ENCODE measurements around the gene ALDH3B1. TPM values are rescaled to one million over a fixed set of nuclear protein-coding genes. Genes with fewer than 3 reads are reported as not detected.
A peak's percentile ranks its signal among the peaks of the same experiment; 100 is the strongest.
"Not testable (repeated sequence)": the region's sequence is repeated elsewhere in the genome, so short reads cannot be mapped to it uniquely, and the experiment has no call there.

Gene ALDH3B1
- polyA plus RNA-seq (not detected in 2 replicates), polyA minus RNA-seq (not detected in 2 replicates)

DNA sequence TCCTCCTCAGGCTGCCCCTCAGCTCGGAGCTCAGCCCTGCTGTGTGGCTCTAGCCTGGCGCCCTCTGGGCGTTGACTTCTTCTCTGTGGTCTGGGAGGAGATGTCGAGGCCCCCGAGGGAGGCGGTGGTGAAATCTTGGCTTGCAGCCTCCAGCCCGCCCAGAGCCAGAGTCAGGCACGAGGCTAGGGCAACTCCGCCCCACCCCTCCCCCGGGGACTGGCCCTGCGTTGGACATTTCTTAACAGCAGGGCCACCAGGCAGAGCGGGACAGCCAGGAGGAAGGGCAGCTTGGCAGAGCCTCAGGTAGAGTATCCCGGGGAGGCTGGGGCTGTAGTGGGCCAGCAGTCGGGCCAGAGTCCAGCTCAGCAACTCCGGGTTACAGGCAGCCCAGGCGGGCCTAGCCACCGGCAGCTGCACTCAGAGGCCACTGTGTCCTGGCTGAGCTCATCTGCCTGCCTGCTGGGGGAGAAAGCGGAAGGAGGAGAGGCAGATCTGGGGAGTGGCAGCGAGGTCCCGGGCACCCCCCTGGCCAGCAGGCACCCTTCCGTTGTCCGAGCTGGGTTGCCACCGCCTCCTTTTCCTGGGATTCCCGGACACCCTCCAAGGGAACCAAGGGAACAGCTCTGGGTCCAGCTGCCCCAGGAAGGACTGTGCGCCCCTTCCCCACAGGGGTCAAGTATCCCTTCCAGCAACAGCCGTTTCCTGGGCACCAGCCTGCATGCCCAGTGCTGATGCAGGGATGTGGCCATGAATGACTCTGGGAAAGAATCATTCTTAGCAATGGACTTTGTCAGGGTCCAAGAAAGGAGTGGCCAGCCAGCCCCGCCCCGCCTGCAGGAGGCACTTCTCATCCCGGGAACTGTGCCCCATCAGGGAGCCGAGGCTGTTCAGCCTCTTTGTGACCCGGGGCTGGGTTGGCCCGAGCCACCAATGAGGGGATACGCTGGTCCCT is at the start of gene ALDH3B1:
TSS of gene ALDH3B1 (plus strand) at position 238 of the 952 bp plus-strand sequence. CDS start 4,971 bp downstream, outside the sequence.
- H3K9me3 ChIP-seq (ENCODE audit: low read length) = no peaks in the 10 kb centered on the region
- H2AFZ ChIP-seq (ENCODE audit: low read depth, low read length) = peak within 1 kb of the TSS; percentile 45
- no peaks in the 10 kb centered on the region for H4K20me1 ChIP-seq (ENCODE audit: insufficient read depth)
- TF ChIP-seq EZH2 (IDR thresholded peaks at IDR 0.05; ENCODE audit: borderline replicate concordance, insufficient read depth, low read length, poor library complexity, severe bottlenecking) (no peak), TAF1 (IDR thresholded peaks at IDR 0.05; ENCODE audit: low read depth) (no peak), EP300 (conservative IDR thresholded peaks at IDR 0.05; ENCODE audit: poor library complexity, severe bottlenecking) (no peak), MXI1 (conservative IDR thresholded peaks at IDR 0.05; ENCODE audit: poor library complexity, severe bottlenecking) (no peak), CTCF (IDR thresholded peaks at IDR 0.05; ENCODE audit: poor library complexity, severe bottlenecking) (no peak), POLR2AphosphoS5 (IDR thresholded peaks at IDR 0.05) (no peak), SMC3 (conservative IDR thresholded peaks at IDR 0.05; ENCODE audit: poor library complexity) (no peak), RAD21 (conservative IDR thresholded peaks at IDR 0.05) (no peak)
- TF ChIP-seq, protein P1, sequence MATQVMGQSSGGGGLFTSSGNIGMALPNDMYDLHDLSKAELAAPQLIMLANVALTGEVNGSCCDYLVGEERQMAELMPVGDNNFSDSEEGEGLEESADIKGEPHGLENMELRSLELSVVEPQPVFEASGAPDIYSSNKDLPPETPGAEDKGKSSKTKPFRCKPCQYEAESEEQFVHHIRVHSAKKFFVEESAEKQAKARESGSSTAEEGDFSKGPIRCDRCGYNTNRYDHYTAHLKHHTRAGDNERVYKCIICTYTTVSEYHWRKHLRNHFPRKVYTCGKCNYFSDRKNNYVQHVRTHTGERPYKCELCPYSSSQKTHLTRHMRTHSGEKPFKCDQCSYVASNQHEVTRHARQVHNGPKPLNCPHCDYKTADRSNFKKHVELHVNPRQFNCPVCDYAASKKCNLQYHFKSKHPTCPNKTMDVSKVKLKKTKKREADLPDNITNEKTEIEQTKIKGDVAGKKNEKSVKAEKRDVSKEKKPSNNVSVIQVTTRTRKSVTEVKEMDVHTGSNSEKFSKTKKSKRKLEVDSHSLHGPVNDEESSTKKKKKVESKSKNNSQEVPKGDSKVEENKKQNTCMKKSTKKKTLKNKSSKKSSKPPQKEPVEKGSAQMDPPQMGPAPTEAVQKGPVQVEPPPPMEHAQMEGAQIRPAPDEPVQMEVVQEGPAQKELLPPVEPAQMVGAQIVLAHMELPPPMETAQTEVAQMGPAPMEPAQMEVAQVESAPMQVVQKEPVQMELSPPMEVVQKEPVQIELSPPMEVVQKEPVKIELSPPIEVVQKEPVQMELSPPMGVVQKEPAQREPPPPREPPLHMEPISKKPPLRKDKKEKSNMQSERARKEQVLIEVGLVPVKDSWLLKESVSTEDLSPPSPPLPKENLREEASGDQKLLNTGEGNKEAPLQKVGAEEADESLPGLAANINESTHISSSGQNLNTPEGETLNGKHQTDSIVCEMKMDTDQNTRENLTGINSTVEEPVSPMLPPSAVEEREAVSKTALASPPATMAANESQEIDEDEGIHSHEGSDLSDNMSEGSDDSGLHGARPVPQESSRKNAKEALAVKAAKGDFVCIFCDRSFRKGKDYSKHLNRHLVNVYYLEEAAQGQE (IDR thresholded peaks at IDR 0.05; ENCODE audit: borderline replicate concordance) = no peak
- H3K9ac ChIP-seq (ENCODE audit: low read length) = peak within 1 kb of the TSS; percentile 20
- no peak within 1 kb of the TSS for H3K4me2 ChIP-seq (ENCODE audit: low read length)
- no peak within 1 kb of the TSS for H3K4me3 ChIP-seq (ENCODE audit: low read length)
- no peaks in the 10 kb centered on the region for H3F3A ChIP-seq (ENCODE audit: insufficient read depth, low read length, poor library complexity, severe bottlenecking)
- H3K27me3 ChIP-seq (ENCODE audit: insufficient read depth, low read depth, low read length) = peaks cover under 1% of the 10 kb centered on the region
- H3K9me2 ChIP-seq (ENCODE audit: insufficient read depth, low read length) = no peaks in the 10 kb centered on the region
- H3K79me2 ChIP-seq (replicated peaks; ENCODE audit: insufficient read depth, low read length) = no peaks in the 10 kb centered on the region
- no peaks in the 10 kb centered on the region for H3K36me3 ChIP-seq (ENCODE audit: insufficient read depth, low read length)
- H3K27ac ChIP-seq (ENCODE audit: low read length) = no peak within 1 kb of the TSS

DNA sequence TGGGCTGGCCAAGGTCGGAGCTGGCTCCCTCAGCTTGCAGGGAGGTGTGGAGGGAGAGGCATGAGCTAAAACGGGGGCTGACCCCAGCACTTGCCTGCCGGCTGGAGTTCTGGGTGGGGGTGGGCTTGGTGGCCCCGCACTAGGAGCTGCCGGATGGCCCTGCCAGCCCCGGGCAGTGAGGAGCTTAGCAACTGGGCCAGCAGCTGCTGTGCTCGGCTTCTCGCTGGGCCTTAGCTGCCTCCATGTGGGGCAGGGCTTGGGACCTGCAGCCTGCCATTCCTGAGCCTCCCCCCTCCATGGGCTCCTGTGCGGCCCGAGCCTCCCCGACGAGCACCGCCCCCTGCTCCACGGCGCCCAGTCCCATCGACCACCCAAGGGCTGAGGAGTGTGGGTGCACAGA is 46.9 kb upstream of the ALDH3B1 start:
- not testable (repeated sequence) for H3K9ac ChIP-seq (ENCODE audit: low read length); H3K27ac ChIP-seq (ENCODE audit: low read length); H3K27me3 ChIP-seq (ENCODE audit: insufficient read depth, low read depth, low read length); H3K36me3 ChIP-seq (ENCODE audit: insufficient read depth, low read length); H2AFZ ChIP-seq (ENCODE audit: low read depth, low read length); H3F3A ChIP-seq (ENCODE audit: insufficient read depth, low read length, poor library complexity, severe bottlenecking); H3K9me2 ChIP-seq (ENCODE audit: insufficient read depth, low read length); H3K9me3 ChIP-seq (ENCODE audit: low read length); H3K79me2 ChIP-seq (replicated peaks; ENCODE audit: insufficient read depth, low read length); H3K4me2 ChIP-seq (ENCODE audit: low read length); H4K20me1 ChIP-seq (ENCODE audit: insufficient read depth); H3K4me3 ChIP-seq (ENCODE audit: low read length)

DNA sequence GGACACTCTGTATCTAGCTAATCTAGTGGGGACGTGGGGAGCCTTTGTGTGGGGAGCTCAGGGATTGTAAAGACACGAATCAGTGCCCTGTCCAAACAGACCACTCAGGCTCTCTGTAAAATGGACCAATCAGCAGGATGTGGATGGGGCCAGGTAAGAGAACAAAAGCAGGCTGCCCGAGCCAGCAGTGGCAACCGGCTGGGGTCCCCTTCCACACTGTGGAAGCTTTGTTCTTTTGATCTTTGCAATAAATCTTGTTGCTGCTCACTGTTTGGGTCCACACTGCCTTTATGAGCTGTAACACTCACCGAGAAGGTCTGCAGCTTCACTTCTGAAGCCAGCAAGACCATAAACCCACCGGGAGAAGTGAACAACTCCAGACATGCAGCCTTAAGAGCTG is 46.2 kb upstream of the ALDH3B1 start:
- not testable (repeated sequence) for H3K36me3 ChIP-seq (ENCODE audit: insufficient read depth, low read length); H3K4me3 ChIP-seq (ENCODE audit: low read length); H2AFZ ChIP-seq (ENCODE audit: low read depth, low read length); H3K27ac ChIP-seq (ENCODE audit: low read length); H3K27me3 ChIP-seq (ENCODE audit: insufficient read depth, low read depth, low read length); H3K9me2 ChIP-seq (ENCODE audit: insufficient read depth, low read length); H4K20me1 ChIP-seq (ENCODE audit: insufficient read depth); H3K4me2 ChIP-seq (ENCODE audit: low read length); H3F3A ChIP-seq (ENCODE audit: insufficient read depth, low read length, poor library complexity, severe bottlenecking); H3K79me2 ChIP-seq (replicated peaks; ENCODE audit: insufficient read depth, low read length); H3K9me3 ChIP-seq (ENCODE audit: low read length); H3K9ac ChIP-seq (ENCODE audit: low read length)

GRCh38 chr11:67964746-67965145 is 45.4 kb upstream of the ALDH3B1 start:
- H3K9me2 ChIP-seq (ENCODE audit: insufficient read depth, low read length); H4K20me1 ChIP-seq (ENCODE audit: insufficient read depth); H3K79me2 ChIP-seq (replicated peaks; ENCODE audit: insufficient read depth, low read length); H3K27me3 ChIP-seq (ENCODE audit: insufficient read depth, low read depth, low read length); H3K9me3 ChIP-seq (ENCODE audit: low read length); H3K9ac ChIP-seq (ENCODE audit: low read length); H2AFZ ChIP-seq (ENCODE audit: low read depth, low read length); H3K4me2 ChIP-seq (ENCODE audit: low read length); H3K36me3 ChIP-seq (ENCODE audit: insufficient read depth, low read length); H3F3A ChIP-seq (ENCODE audit: insufficient read depth, low read length, poor library complexity, severe bottlenecking); H3K27ac ChIP-seq (ENCODE audit: low read length); H3K4me3 ChIP-seq (ENCODE audit: low read length): not testable (repeated sequence)

GRCh38 chr11:67965830-67966348 is 44.2 kb upstream of the ALDH3B1 start:
- not testable (repeated sequence) for H3K9me3 ChIP-seq (ENCODE audit: low read length); H3K27ac ChIP-seq (ENCODE audit: low read length); H3K9ac ChIP-seq (ENCODE audit: low read length); H3K4me2 ChIP-seq (ENCODE audit: low read length); H3F3A ChIP-seq (ENCODE audit: insufficient read depth, low read length, poor library complexity, severe bottlenecking); H3K9me2 ChIP-seq (ENCODE audit: insufficient read depth, low read length); H3K4me3 ChIP-seq (ENCODE audit: low read length); H3K79me2 ChIP-seq (replicated peaks; ENCODE audit: insufficient read depth, low read length); H3K27me3 ChIP-seq (ENCODE audit: insufficient read depth, low read depth, low read length); H3K36me3 ChIP-seq (ENCODE audit: insufficient read depth, low read length); H4K20me1 ChIP-seq (ENCODE audit: insufficient read depth); H2AFZ ChIP-seq (ENCODE audit: low read depth, low read length)
